Uterus (tissue), 4 donors: ENCODE data around the gene ZFR. TPM values are rescaled to one million over a fixed set of nuclear protein-coding genes. Genes with fewer than 3 reads are reported as not detected.
A peak's percentile ranks its signal among the peaks of the same experiment; 100 is the strongest.

ENCODE experiments used
- DNase-seq, 2 donors: peaks; one replicate each; pipeline ENCODE4 v3.0.0-alpha.2; 2019 to 2020
- H3K27ac ChIP-seq, 2 donors: fragments of 200-600 bp; sonication (generic); 1 replicate in 1 of 2; 2 replicates in 1 of 2; pipeline ENCODE4 v1.5.1; 2016 to 2018
- H3K27me3 ChIP-seq, 2 donors: fragments of 200-600 bp; sonication (generic); one replicate each; pipeline ENCODE4 v1.5.1; 2018 to 2019; ENCODE audit warnings: control low read depth in 1 of 2
- H3K36me3 ChIP-seq, 2 donors: fragments of 200-600 bp; sonication (generic); one replicate each; pipeline ENCODE4 v1.5.1; 2019; ENCODE audit warnings: control low read depth in 1 of 2
- H3K4me1 ChIP-seq, 2 donors: fragments of 200-600 bp; sonication (generic); one replicate each; pipeline ENCODE4 v1.5.1; 2018 to 2019; ENCODE audit warnings: control low read depth in 1 of 2
- H3K4me3 ChIP-seq, 2 donors: fragments of 200-600 bp; sonication (generic); 1 replicate in 1 of 2; 2 replicates in 1 of 2; pipeline ENCODE4 v1.5.1; 2018 to 2019; ENCODE audit warnings: mild to moderate bottlenecking in 1 of 2
- H3K9me3 ChIP-seq, 2 donors: fragments of 200-600 bp; sonication (generic); one replicate each; pipeline ENCODE4 v1.5.1; 2019; ENCODE audit warnings: control low read depth in 1 of 2
- POLR2A ChIP-seq, 2 donors: fragments of 450-650 bp; IDR thresholded peaks; one replicate each; pipeline ENCODE4 v1.6.1; 2016; ENCODE audit warnings: antibody characterized with exemption in 2 of 2, mild to moderate bottlenecking in 1 of 2, moderate library complexity in 1 of 2
- intact Hi-C: fragments of 100-400 bp; cut with DNase I; formaldehyde crosslinking; loops from one replicate; pipeline ENCODE4 v1.15.1; 2023; ENCODE audit warnings: low total_unique reads
- total RNA-seq, 4 donors: library from RNA; depleted of rRNA in 3 of 4; stranded (reverse); fragments of >200 nt in 3 of 4; gene quantifications; one replicate each; pipeline versions ENCODE4 v1.1.0 to v1.2.4, GENCODE V29; 2014 to 2023
- TF ChIP-seq, protein P1 (sequence below), 4 experiments: fragments of 200-600 bp in 2 of 4; fragments of 450-650 bp in 2 of 4; sonication (generic) in 2 of 4; IDR thresholded peaks; one replicate each; pipeline ENCODE4 v1.5.1; 2016 to 2019; ENCODE audit warnings: antibody characterized with exemption in 4 of 4, mild to moderate bottlenecking in 2 of 4, moderate library complexity in 1 of 4
- donor health status: DM: yes; HTN: yes; CAD: no.

ZFR gene
- total RNA-seq, 4 donors from 2014 or later = 54.1 to 108 (median 72.5) TPM

DNA sequence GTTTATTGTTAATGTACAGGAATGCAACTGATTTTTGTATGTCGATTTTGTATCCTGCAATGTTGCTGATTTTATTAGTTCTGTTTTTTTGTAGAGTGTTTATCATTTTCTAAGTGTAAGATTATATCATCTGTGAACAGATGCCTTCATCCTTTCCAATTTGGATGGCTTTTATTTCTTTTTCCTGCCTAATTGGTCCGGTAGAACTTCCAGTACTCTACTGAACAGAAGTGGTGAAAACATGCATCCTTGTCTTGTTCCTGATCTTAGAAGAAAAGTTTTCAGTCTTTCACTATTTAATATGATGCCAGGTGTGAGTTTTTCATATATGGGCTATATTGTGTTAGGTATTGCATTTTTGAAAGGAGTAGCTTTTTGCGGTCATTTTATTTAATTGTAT lies 42.5 kb upstream of the ZFR start:
- TF ChIP-seq POLR2A (IDR thresholded peaks at IDR 0.05) = no peak
- TF ChIP-seq, protein P1, sequence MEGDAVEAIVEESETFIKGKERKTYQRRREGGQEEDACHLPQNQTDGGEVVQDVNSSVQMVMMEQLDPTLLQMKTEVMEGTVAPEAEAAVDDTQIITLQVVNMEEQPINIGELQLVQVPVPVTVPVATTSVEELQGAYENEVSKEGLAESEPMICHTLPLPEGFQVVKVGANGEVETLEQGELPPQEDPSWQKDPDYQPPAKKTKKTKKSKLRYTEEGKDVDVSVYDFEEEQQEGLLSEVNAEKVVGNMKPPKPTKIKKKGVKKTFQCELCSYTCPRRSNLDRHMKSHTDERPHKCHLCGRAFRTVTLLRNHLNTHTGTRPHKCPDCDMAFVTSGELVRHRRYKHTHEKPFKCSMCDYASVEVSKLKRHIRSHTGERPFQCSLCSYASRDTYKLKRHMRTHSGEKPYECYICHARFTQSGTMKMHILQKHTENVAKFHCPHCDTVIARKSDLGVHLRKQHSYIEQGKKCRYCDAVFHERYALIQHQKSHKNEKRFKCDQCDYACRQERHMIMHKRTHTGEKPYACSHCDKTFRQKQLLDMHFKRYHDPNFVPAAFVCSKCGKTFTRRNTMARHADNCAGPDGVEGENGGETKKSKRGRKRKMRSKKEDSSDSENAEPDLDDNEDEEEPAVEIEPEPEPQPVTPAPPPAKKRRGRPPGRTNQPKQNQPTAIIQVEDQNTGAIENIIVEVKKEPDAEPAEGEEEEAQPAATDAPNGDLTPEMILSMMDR (IDR thresholded peaks at IDR 0.05) = no peak
- intact Hi-C loops = loop anchor here (5.0 kb wide), 1 partner anchor 105 kb away; no protein-coding TSS in a partner anchor
- Histone ChIP-seq H3K36me3 (no peaks in the 10 kb centered on the region), H3K4me1 (no peaks in the 10 kb centered on the region), H3K9me3 (no peaks in the 10 kb centered on the region), H3K27ac (peak overlapping the region in 1 of 2 donors; percentile 38), H3K4me3 (no peak overlapping the region), H3K27me3 (no peaks in the 10 kb centered on the region)
- DNase-seq = no peak

DNA sequence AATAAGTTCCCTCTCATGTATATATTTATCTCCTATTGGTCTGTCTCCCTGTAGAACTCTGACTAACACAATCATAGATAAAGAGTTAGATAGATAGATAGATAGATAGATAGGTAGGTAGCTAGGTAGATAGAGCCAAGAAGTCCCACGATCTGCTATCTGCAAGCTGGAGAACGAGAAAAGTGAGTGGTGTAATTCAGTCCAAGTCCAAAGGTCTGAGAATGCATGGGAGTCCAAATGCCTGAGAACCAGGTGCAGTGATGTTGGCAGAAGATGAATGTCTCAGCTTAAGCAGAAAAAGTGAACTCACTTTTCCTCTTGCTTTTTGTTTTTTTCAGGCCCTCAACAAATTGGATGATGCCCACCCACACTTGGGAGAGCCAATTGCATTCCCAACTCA lies 37.7 kb upstream of the ZFR start:
- TF ChIP-seq, protein P1 (IDR thresholded peaks at IDR 0.05) = no peak
- TF ChIP-seq POLR2A (IDR thresholded peaks at IDR 0.05) = no peak
- no peaks in the 10 kb centered on the region for H3K27me3 ChIP-seq
- DNase-seq = no peak
- H3K4me1 ChIP-seq = no peaks in the 10 kb centered on the region
- no peak overlapping the region for H3K4me3 ChIP-seq
- H3K36me3 ChIP-seq = no peaks in the 10 kb centered on the region
- intact Hi-C loops = no loop called here
- H3K27ac ChIP-seq = no peak overlapping the region
- no peaks in the 10 kb centered on the region for H3K9me3 ChIP-seq

DNA sequence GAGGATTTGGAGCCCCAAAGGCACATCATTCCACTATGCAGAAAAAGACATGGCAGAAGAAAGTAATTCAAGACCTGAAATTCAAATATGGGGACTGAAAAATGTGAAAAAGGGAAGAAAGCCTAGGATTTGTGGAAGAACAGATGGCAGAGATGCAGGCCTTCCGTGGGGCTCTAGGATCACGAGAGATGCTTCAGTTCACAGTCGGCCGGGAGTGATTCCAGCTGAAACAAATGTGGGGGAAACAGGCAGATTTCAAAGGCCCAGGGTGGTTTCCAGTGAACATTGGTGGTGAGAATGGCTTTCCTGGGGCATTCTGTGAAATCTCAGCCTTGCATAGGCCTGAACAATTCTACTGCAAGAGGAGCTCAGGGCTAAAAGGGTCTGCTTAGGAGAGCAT lies 34.6 kb upstream of the ZFR start:
- TF ChIP-seq POLR2A (IDR thresholded peaks at IDR 0.05) = no peak
- TF ChIP-seq, protein P1 (IDR thresholded peaks at IDR 0.05) = no peak
- Histone ChIP-seq H3K27ac (no peak overlapping the region), H3K4me1 (no peaks in the 10 kb centered on the region), H3K9me3 (no peaks in the 10 kb centered on the region), H3K4me3 (no peak overlapping the region), H3K27me3 (no peaks in the 10 kb centered on the region), H3K36me3 (no peaks in the 10 kb centered on the region)
- DNase-seq = no peak
- intact Hi-C loops = no loop called here

DNA sequence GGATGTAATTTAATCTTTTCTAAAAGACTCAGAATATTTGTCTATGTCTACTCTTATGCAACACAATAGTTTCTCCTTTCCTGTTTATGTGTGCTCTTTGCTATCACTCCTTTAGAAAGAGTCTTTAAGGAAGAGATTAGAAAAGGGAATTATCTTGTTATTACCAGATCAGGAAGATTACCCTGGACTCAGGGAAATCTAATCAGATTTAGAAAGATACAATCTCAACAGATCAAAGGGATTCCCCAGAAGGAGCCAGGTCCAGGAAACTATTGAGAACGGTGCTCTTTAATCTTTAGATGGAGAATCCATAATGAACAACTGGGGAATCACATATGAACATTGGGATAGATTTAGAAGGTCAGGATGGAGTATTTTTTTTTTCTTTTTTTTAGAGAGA lies 32.4 kb upstream of the ZFR start:
- TF ChIP-seq, protein P1 (IDR thresholded peaks at IDR 0.05) = no peak
- no peak for TF ChIP-seq POLR2A (IDR thresholded peaks at IDR 0.05)
- no peaks in the 10 kb centered on the region for H3K36me3 ChIP-seq
- no peaks in the 10 kb centered on the region for H3K4me1 ChIP-seq
- H3K27me3 ChIP-seq = no peaks in the 10 kb centered on the region
- DNase-seq = no peak
- no peaks in the 10 kb centered on the region for H3K9me3 ChIP-seq
- no peak overlapping the region for H3K27ac ChIP-seq
- no peak overlapping the region for H3K4me3 ChIP-seq
- intact Hi-C loops = no loop called here

DNA sequence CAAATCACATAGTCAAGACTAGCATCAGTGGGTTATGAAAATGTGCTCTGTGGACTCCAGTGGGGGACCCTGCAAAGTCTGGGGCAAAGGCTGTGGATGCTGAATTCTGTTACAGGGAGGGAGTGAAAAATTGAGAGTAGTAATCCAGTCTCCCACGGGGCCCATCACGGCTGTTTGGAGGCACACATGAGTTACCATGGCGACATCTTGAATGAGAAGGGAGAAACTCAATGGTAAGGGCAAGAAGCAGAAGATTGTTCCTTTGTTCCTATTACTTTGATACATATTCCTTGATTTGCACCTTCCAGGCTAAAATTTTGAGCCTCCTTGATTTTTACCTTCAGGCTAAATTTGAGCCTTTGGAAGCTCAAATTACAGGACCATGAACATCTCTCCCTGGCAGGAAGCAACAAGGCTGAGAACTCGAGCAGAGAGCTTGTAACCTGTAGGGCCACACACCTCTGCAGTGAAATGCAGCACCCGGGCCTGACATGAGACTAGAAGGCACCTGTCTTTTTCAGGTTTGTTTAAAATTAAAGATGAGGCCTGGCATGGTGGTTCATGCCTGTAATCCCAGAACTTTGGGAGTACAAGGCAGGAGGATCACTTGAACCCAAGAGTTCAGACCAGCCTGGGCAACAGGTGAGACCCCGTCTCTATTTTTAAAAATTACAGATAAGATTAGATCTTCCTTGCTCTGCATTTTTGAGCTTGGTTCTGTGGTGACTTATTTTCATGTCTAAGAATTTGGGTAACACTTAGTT lies 31.0 kb upstream of the ZFR start:
- H3K36me3 ChIP-seq = no peaks in the 10 kb centered on the region
- no peaks in the 10 kb centered on the region for H3K4me1 ChIP-seq
- DNase-seq = no peak
- H3K27ac ChIP-seq = no peak overlapping the region
- H3K9me3 ChIP-seq = no peaks in the 10 kb centered on the region
- H3K27me3 ChIP-seq = no peaks in the 10 kb centered on the region
- H3K4me3 ChIP-seq = no peak overlapping the region
- TF ChIP-seq POLR2A (IDR thresholded peaks at IDR 0.05) = no peak
- TF ChIP-seq, protein P1 (IDR thresholded peaks at IDR 0.05) = no peak
- intact Hi-C loops = no loop called here
